Erythroblast (primary cell): ENCODE measurements around the gene TBC1D8.

ENCODE experiments used
- GATA1 ChIP-seq: IDR thresholded peaks from 2 replicates; pipeline ENCODE4 v1.6.1; 2011; ENCODE audit warnings: low read depth, mild to moderate bottlenecking, control low read depth, low read length, moderate library complexity
- POLR2A ChIP-seq: IDR thresholded peaks from 2 replicates; pipeline ENCODE4 v1.6.1; 2011; ENCODE audit warnings: mild to moderate bottlenecking, low read length

DNA sequence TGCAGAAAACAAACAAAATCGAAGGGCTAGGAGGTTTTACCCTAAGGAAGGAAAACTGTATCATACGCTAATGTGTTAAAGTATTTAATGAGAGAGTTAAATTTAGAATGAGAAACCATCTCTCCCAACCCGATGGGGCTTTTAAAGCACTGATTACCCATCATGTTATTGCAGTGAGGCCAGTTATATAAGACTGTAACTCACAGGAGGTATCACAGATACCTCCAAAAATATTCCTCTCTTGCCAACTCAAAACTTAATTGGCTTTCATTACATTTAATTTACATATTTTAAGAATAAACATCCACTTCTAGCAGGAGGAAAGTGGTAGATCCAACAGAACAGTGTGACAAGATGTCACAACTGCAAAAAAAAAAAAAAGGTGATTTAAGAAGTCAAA, 92.8 kb downstream of the TBC1D8 start:
- no peak for TF ChIP-seq POLR2A
- TF ChIP-seq GATA1, result no peak
